SK-N-SH treated with all-trans-retinoic acid at 6 μM for 48 hours (cell line): ENCODE data around the gene TIMM13.

Source experiments
- ESRRG ChIP-seq: fragments of 250-450 bp; sonication (Bioruptor Pico); IDR thresholded peaks from 2 replicates; pipeline ENCODE4 v1.6.1; 2021; ENCODE audit warnings: mild to moderate bottlenecking
- GLIS3 ChIP-seq: fragments of 250-450 bp; sonication (Bioruptor Pico); IDR thresholded peaks from 2 replicates; pipeline ENCODE4 v1.5.0; 2020; ENCODE audit warnings: mild to moderate bottlenecking, moderate library complexity
- OSR1 ChIP-seq: fragments of 250-450 bp; sonication (Bioruptor Pico); IDR thresholded peaks from 2 replicates; pipeline ENCODE4 v1.8.0; 2022; ENCODE audit warnings: moderate library complexity, mild to moderate bottlenecking, inconsistent platforms
- PPARA ChIP-seq: fragments of 250-450 bp; sonication (Bioruptor Pico); IDR thresholded peaks from 2 replicates; pipeline ENCODE4 v1.5.0; 2020; ENCODE audit warnings: mild to moderate bottlenecking, borderline replicate concordance
- RARB ChIP-seq: fragments of 250-450 bp; sonication (Bioruptor Pico); IDR thresholded peaks from 2 replicates; pipeline ENCODE4 v1.8.0; 2021; ENCODE audit warnings: mild to moderate bottlenecking, moderate library complexity
- ZC3H10 ChIP-seq: fragments of 250-450 bp; sonication (Bioruptor Pico); IDR thresholded peaks from 2 replicates; pipeline ENCODE4 v1.5.1; 2021; ENCODE audit warnings: mild to moderate bottlenecking, moderate library complexity
- ZFP3 ChIP-seq: fragments of 250-450 bp; sonication (Bioruptor Pico); IDR thresholded peaks from 2 replicates; pipeline ENCODE4 v1.5.0; 2020; ENCODE audit warnings: mild to moderate bottlenecking, moderate library complexity
- ZFP30 ChIP-seq: fragments of 450-650 bp; formaldehyde crosslinking; IDR thresholded peaks from 2 replicates; pipeline ENCODE4 v1.5.0; 2022; ENCODE audit warnings: mild to moderate bottlenecking, moderate library complexity
- ZNF70 ChIP-seq: fragments of 450-650 bp; formaldehyde crosslinking; IDR thresholded peaks from 2 replicates; pipeline ENCODE4 v1.5.0; 2020; ENCODE audit warnings: mild to moderate bottlenecking, moderate library complexity
- ZNF8 ChIP-seq: fragments of 450-650 bp; formaldehyde crosslinking; IDR thresholded peaks from 2 replicates; pipeline ENCODE4 v1.5.0; 2020; ENCODE audit warnings: mild to moderate bottlenecking, moderate library complexity
- TF ChIP-seq, protein P1 (sequence below): fragments of 250-450 bp; sonication (Bioruptor Pico); IDR thresholded peaks from 2 replicates; pipeline ENCODE4 v1.5.1; 2020; ENCODE audit warnings: low read depth, mild to moderate bottlenecking, moderate library complexity
- TF ChIP-seq, protein P2 (sequence below): fragments of 250-450 bp; sonication (Bioruptor Pico); IDR thresholded peaks from 2 replicates; pipeline ENCODE4 v1.8.0; 2020; ENCODE audit warnings: mild to moderate bottlenecking, moderate library complexity, borderline replicate concordance
- TF ChIP-seq, protein P3 (sequence below): fragments of 250-450 bp; sonication (Bioruptor Pico); IDR thresholded peaks from 2 replicates; pipeline ENCODE4 v1.5.1; 2021; ENCODE audit warnings: mild to moderate bottlenecking, moderate library complexity

DNA sequence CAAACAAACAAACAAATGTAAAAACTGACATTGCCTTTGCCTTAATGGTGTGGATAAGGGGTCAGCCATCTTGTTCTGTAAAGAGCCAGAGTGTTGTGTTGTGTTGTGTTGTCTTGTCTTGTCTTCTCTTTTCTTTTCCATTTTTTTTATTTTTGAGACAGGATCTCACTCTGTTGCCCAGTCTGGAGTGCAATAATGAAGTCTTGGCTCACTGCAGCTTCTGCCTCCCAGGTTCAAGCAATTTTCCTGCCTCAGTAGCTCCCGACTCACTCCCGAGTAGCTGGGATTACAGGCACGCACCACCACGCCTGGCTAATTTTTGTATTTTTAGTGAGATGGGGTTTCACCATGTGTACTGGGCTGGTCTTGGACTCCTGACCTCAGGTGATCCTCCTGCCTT is 27.8 kb downstream of the TIMM13 start:
- TF ChIP-seq ESRRG (CRISPR knock-in tag) = no peak
- TF ChIP-seq ZFP30 (CRISPR knock-in tag) = no peak
- TF ChIP-seq, protein P1, sequence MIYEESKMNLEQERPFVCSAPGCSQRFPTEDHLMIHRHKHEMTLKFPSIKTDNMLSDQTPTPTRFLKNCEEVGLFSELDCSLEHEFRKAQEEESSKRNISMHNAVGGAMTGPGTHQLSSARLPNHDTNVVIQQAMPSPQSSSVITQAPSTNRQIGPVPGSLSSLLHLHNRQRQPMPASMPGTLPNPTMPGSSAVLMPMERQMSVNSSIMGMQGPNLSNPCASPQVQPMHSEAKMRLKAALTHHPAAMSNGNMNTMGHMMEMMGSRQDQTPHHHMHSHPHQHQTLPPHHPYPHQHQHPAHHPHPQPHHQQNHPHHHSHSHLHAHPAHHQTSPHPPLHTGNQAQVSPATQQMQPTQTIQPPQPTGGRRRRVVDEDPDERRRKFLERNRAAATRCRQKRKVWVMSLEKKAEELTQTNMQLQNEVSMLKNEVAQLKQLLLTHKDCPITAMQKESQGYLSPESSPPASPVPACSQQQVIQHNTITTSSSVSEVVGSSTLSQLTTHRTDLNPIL (CRISPR knock-in tag) = no peak
- TF ChIP-seq, protein P2, sequence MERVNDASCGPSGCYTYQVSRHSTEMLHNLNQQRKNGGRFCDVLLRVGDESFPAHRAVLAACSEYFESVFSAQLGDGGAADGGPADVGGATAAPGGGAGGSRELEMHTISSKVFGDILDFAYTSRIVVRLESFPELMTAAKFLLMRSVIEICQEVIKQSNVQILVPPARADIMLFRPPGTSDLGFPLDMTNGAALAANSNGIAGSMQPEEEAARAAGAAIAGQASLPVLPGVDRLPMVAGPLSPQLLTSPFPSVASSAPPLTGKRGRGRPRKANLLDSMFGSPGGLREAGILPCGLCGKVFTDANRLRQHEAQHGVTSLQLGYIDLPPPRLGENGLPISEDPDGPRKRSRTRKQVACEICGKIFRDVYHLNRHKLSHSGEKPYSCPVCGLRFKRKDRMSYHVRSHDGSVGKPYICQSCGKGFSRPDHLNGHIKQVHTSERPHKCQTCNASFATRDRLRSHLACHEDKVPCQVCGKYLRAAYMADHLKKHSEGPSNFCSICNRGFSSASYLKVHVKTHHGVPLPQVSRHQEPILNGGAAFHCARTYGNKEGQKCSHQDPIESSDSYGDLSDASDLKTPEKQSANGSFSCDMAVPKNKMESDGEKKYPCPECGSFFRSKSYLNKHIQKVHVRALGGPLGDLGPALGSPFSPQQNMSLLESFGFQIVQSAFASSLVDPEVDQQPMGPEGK = no peak
- TF ChIP-seq ZC3H10 (CRISPR knock-in tag) = no peak
- TF ChIP-seq OSR1 (CRISPR knock-in tag) = no peak
- TF ChIP-seq RARB (CRISPR knock-in tag) = no peak
- TF ChIP-seq GLIS3 (CRISPR knock-in tag) = no peak
- no peak for TF ChIP-seq ZNF70 (CRISPR knock-in tag)
- no peak for TF ChIP-seq ZFP3 (CRISPR knock-in tag)
- TF ChIP-seq, protein P3, sequence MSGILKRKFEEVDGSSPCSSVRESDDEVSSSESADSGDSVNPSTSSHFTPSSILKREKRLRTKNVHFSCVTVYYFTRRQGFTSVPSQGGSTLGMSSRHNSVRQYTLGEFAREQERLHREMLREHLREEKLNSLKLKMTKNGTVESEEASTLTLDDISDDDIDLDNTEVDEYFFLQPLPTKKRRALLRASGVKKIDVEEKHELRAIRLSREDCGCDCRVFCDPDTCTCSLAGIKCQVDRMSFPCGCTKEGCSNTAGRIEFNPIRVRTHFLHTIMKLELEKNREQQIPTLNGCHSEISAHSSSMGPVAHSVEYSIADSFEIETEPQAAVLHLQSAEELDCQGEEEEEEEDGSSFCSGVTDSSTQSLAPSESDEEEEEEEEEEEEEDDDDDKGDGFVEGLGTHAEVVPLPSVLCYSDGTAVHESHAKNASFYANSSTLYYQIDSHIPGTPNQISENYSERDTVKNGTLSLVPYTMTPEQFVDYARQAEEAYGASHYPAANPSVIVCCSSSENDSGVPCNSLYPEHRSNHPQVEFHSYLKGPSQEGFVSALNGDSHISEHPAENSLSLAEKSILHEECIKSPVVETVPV = no peak
- TF ChIP-seq ZNF8 (CRISPR knock-in tag) = no peak
- TF ChIP-seq PPARA (CRISPR knock-in tag) = no peak
